SK-N-SH (cell line): Measurements from ENCODE around the gene TMEM144. TPM values are rescaled to one million over a fixed set of nuclear protein-coding genes. Genes with fewer than 3 reads are reported as not detected.

Experiments
- CTCF ChIA-PET: fragments of 300-600, 350-600 bp; formaldehyde crosslinking; extraction: SDS; loops from one replicate; lab custom pipeline; 2021; lab: Yijun Ruan, JAX
- POLR2A ChIA-PET: fragments of 350-600 bp; sonication (Branson Sonifier 250); formaldehyde crosslinking; extraction: SDS; loops from one replicate; lab custom pipeline; 2020; ENCODE audit warnings: antibody characterized with exemption, inconsistent platforms; lab: Yijun Ruan, JAX
- DNase-seq: peaks from one replicate; pipeline ENCODE4 v3.0.0; 2012
- H2AFZ ChIP-seq: fragments of 200-600 bp; sonication (generic); 2 replicates; pipeline ENCODE4 v1.8.1; 2016; ENCODE audit warnings: antibody characterized with exemption, mild to moderate bottlenecking, low read depth
- H3F3A ChIP-seq: fragments of 200-600 bp; sonication (generic); replicated peaks from 2 replicates; pipeline ENCODE3; 2016; ENCODE audit warnings: antibody characterized with exemption, mild to moderate bottlenecking; ENCODE audit not compliant: insufficient read depth
- H3K27ac ChIP-seq, 2 experiments: fragments of 200-500 bp in 1 of 2; fragments of 200-600 bp in 1 of 2; sonication (Bioruptor generic) in 1 of 2; sonication (generic), shearing (Covaris generic) in 1 of 2; 2 replicates each; pipeline versions ENCODE4 v1.5.1 to v1.6.1; 2014 to 2016; ENCODE audit warnings: low read depth in 2 of 2, inconsistent platforms in 1 of 2, low read length in 1 of 2, mild to moderate bottlenecking in 1 of 2, mixed read lengths in 1 of 2
- H3K27me3 ChIP-seq: fragments of 200-600 bp; sonication (generic), shearing (Covaris generic); 2 replicates; pipeline ENCODE4 v1.6.1; 2016; ENCODE audit warnings: mixed run types; ENCODE audit not compliant: insufficient read depth
- H3K36me3 ChIP-seq, 2 experiments: fragments of 200-500 bp in 1 of 2; fragments of 200-600 bp in 1 of 2; sonication (Bioruptor generic) in 1 of 2; sonication (generic) in 1 of 2; replicated peaks in 1 of 2; 2 replicates each; pipeline versions ENCODE3 to v1.5.1; 2014 to 2016; ENCODE audit warnings: low read length in 1 of 2, mild to moderate bottlenecking in 1 of 2; ENCODE audit not compliant: insufficient read depth in 2 of 2, control insufficient read depth in 1 of 2
- H3K4me1 ChIP-seq, 2 experiments: fragments of 200-500 bp in 1 of 2; fragments of 200-600 bp in 1 of 2; sonication (Bioruptor generic) in 1 of 2; sonication (generic), shearing (Covaris generic) in 1 of 2; 2 replicates each; pipeline versions ENCODE4 v1.5.1 to v1.6.1; 2014 to 2016; ENCODE audit warnings: low read depth in 1 of 2, low read length in 1 of 2, mixed run types in 1 of 2; ENCODE audit not compliant: insufficient read depth in 2 of 2, control insufficient read depth in 1 of 2
- H3K4me2 ChIP-seq: fragments of 200-600 bp; sonication (generic), shearing (Covaris generic); 2 replicates; pipeline ENCODE4 v1.6.1; 2017; ENCODE audit warnings: mixed run types
- H3K4me3 ChIP-seq, 2 experiments: fragments of 200-500 bp in 1 of 2; fragments of 200-600 bp in 1 of 2; sonication (Bioruptor generic) in 1 of 2; sonication (generic), shearing (Covaris generic) in 1 of 2; 2 replicates each; pipeline versions ENCODE4 v1.5.1 to v1.8.1; 2014 to 2016; ENCODE audit warnings: low read depth in 2 of 2, inconsistent platforms in 1 of 2, low read length in 1 of 2, mild to moderate bottlenecking in 1 of 2, mixed read lengths in 1 of 2, moderate library complexity in 1 of 2
- H3K79me2 ChIP-seq: fragments of 200-600 bp; sonication (generic); 2 replicates; pipeline ENCODE4 v1.8.1; 2017; ENCODE audit warnings: mild to moderate bottlenecking; ENCODE audit not compliant: insufficient read depth
- H3K9ac ChIP-seq: fragments of 200-600 bp; sonication (generic); 2 replicates; pipeline ENCODE4 v1.6.1; 2017; ENCODE audit warnings: mixed run types
- H3K9me2 ChIP-seq: fragments of 200-600 bp; sonication (generic); 2 replicates; pipeline ENCODE4 v1.6.1; 2017; ENCODE audit warnings: mixed run types
- H3K9me3 ChIP-seq: fragments of 200-600 bp; sonication (generic); 2 replicates; pipeline ENCODE4 v1.6.1; 2017; ENCODE audit warnings: mixed run types, mild to moderate bottlenecking, moderate library complexity
- H4K20me1 ChIP-seq: fragments of 200-600 bp; sonication (generic); 2 replicates; pipeline ENCODE4 v1.6.1; 2017; ENCODE audit warnings: mild to moderate bottlenecking, mixed run types; ENCODE audit not compliant: insufficient read depth
- ELF1 ChIP-seq: IDR thresholded peaks from 2 replicates; pipeline ENCODE4 v1.4.0; 2012
- EP300 ChIP-seq, 2 experiments: IDR thresholded peaks; 2 replicates each; pipeline versions ENCODE4 v1.4.0 to v1.6.1; 2012; ENCODE audit warnings: borderline replicate concordance in 1 of 2, low read depth in 1 of 2, low read length in 1 of 2
- FOSL2 ChIP-seq: IDR thresholded peaks from 2 replicates; pipeline ENCODE4 v1.4.0; 2012; ENCODE audit warnings: low read depth, mild to moderate bottlenecking, moderate library complexity, borderline replicate concordance
- FOXM1 ChIP-seq: IDR thresholded peaks from 2 replicates; pipeline ENCODE4 v1.4.0; 2012; ENCODE audit warnings: low read depth, mild to moderate bottlenecking
- GATA2 ChIP-seq: sonication (generic); formaldehyde crosslinking; IDR thresholded peaks from 2 replicates; pipeline ENCODE4 v1.5.0; 2020; ENCODE audit warnings: mild to moderate bottlenecking, missing genetic modification reagents
- MEF2A ChIP-seq: IDR thresholded peaks from 2 replicates; pipeline ENCODE4 v1.4.0; 2012; ENCODE audit warnings: low read depth, borderline replicate concordance
- NFIC ChIP-seq: IDR thresholded peaks from 2 replicates; pipeline ENCODE4 v1.4.0; 2012; ENCODE audit warnings: borderline replicate concordance
- NRF1 ChIP-seq: IDR thresholded peaks from 2 replicates; pipeline ENCODE4 v1.6.1; 2012; ENCODE audit warnings: low read depth, mild to moderate bottlenecking, low read length
- POLR2AphosphoS5 ChIP-seq: IDR thresholded peaks from 2 replicates; pipeline ENCODE4 v1.6.1; 2012; ENCODE audit warnings: low read depth, low read length
- RAD21 ChIP-seq: IDR thresholded peaks from 2 replicates; pipeline ENCODE4 v1.6.1; 2012; ENCODE audit warnings: mild to moderate bottlenecking, low read length
- SIN3A ChIP-seq: IDR thresholded peaks from 2 replicates; pipeline ENCODE4 v1.6.1; 2012; ENCODE audit warnings: low read depth, mild to moderate bottlenecking, low read length, moderate library complexity, borderline replicate concordance
- SMC3 ChIP-seq: IDR thresholded peaks from 2 replicates; pipeline ENCODE4 v1.6.1; 2012; ENCODE audit warnings: low read depth, low read length, improper control_type of control experiment
- TCF12 ChIP-seq: IDR thresholded peaks from 2 replicates; pipeline ENCODE4 v1.4.0; 2012
- TEAD4 ChIP-seq: IDR thresholded peaks from 2 replicates; pipeline ENCODE4 v1.4.0; 2012; ENCODE audit warnings: mild to moderate bottlenecking, borderline replicate concordance; ENCODE audit not compliant: insufficient read depth
- YY1 ChIP-seq: IDR thresholded peaks from 2 replicates; pipeline ENCODE4 v1.4.0; 2012; ENCODE audit warnings: low read depth, mild to moderate bottlenecking
- WGBS: methylation state at CpG from one replicate; pipeline ENCODE4 v1.1.6; 2017; ENCODE audit warnings: low lambda C conversion rate; 5-methylcytosine and 5-hydroxymethylcytosine counted together
- polyA plus RNA-seq, 3 experiments: library from polyadenylated mRNA; depleted of rRNA; stranded (reverse); fragments of >200 nt; gene quantifications; 2 replicates each; pipeline ENCODE4 v1.2.3, GENCODE V29; 2012
- TF ChIP-seq, protein P1 (sequence below): fragments of 150-350 bp; IDR thresholded peaks from 2 replicates; pipeline ENCODE4 v1.6.1; 2017; ENCODE audit warnings: antibody characterized with exemption, low read length, low read depth, borderline replicate concordance
- TF ChIP-seq, protein P2 (sequence below): fragments of 200-600 bp; sonication (generic); IDR thresholded peaks from 2 replicates; pipeline ENCODE4 v1.6.1; 2017; ENCODE audit warnings: antibody characterized with exemption, mild to moderate bottlenecking, moderate library complexity
- TF ChIP-seq, protein P3 (sequence below): IDR thresholded peaks from 2 replicates; pipeline ENCODE4 v1.4.0; 2012; ENCODE audit warnings: low read depth, borderline replicate concordance
- TF ChIP-seq, protein P4 (sequence below): fragments of 150-350 bp; IDR thresholded peaks from 2 replicates; pipeline ENCODE4 v1.6.1; 2016; ENCODE audit warnings: mild to moderate bottlenecking, low read depth, low read length
- TF ChIP-seq, protein P5 (sequence below): IDR thresholded peaks from 2 replicates; pipeline ENCODE4 v1.4.0; 2012; ENCODE audit warnings: low read depth
- TF ChIP-seq, protein P6 (sequence below): IDR thresholded peaks from 2 replicates; pipeline ENCODE4; 2012

TMEM144 gene
- polyA plus RNA-seq, 1 of the 3 experiments (the other 2 are of a cell fraction): not detected

DNA sequence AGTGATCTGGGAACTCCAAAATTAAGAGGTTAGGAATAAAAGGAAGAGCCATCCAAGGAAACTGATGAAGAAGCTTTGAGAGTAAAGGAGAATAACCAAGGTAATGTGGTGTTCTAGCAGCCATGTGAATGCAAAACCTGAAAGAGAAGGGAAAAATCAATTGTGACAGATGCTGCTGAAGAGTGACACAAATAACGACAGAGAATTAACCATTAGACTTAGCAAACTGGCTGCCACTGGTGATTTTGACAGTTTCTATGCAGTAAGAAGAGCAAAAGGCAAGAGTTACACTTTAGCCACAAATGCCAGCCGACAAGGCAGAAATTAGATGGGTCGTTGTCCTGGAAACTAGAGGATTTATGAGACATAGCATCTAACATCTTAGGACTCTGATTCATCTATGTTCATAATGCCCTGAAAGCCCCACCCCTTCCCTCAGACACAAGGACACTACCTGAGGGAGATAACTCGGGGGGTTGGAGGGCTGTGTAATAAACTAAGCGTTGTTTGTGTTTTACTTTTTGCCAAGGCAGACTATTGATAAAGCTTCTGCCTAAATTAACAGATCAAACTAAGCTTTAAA lies 13.0 kb upstream of the TMEM144 start:
- Histone ChIP-seq H3K4me2 (no peak overlapping the region), H3K27me3 (no peaks in the 10 kb centered on the region), H3K4me3 (no peak overlapping the region), H3K9me3 (no peaks in the 10 kb centered on the region), H3K4me1 (no peaks in the 10 kb centered on the region), H3K27ac (no peak overlapping the region), H3K9ac (no peak overlapping the region), H4K20me1 (no peaks in the 10 kb centered on the region), H3F3A (no peaks in the 10 kb centered on the region), H3K9me2 (no peaks in the 10 kb centered on the region), H3K36me3 (no peaks in the 10 kb centered on the region), H2AFZ (no peak overlapping the region), H3K79me2 (no peaks in the 10 kb centered on the region)
- WGBS: 35% methylated on average over 5 of the region's 5 CpGs
- ChIA-PET POLR2A (no interaction called here), CTCF (interaction anchor here (0.7 kb wide), 1 partner anchor 274 kb away, joined by 3 read pairs; no protein-coding TSS in a partner anchor)
- TF ChIP-seq, protein P1, sequence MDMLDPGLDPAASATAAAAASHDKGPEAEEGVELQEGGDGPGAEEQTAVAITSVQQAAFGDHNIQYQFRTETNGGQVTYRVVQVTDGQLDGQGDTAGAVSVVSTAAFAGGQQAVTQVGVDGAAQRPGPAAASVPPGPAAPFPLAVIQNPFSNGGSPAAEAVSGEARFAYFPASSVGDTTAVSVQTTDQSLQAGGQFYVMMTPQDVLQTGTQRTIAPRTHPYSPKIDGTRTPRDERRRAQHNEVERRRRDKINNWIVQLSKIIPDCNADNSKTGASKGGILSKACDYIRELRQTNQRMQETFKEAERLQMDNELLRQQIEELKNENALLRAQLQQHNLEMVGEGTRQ: no peak
- TF ChIP-seq TCF12: no peak
- TF ChIP-seq, protein P2, sequence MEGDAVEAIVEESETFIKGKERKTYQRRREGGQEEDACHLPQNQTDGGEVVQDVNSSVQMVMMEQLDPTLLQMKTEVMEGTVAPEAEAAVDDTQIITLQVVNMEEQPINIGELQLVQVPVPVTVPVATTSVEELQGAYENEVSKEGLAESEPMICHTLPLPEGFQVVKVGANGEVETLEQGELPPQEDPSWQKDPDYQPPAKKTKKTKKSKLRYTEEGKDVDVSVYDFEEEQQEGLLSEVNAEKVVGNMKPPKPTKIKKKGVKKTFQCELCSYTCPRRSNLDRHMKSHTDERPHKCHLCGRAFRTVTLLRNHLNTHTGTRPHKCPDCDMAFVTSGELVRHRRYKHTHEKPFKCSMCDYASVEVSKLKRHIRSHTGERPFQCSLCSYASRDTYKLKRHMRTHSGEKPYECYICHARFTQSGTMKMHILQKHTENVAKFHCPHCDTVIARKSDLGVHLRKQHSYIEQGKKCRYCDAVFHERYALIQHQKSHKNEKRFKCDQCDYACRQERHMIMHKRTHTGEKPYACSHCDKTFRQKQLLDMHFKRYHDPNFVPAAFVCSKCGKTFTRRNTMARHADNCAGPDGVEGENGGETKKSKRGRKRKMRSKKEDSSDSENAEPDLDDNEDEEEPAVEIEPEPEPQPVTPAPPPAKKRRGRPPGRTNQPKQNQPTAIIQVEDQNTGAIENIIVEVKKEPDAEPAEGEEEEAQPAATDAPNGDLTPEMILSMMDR: no peak
- TF ChIP-seq, protein P3, sequence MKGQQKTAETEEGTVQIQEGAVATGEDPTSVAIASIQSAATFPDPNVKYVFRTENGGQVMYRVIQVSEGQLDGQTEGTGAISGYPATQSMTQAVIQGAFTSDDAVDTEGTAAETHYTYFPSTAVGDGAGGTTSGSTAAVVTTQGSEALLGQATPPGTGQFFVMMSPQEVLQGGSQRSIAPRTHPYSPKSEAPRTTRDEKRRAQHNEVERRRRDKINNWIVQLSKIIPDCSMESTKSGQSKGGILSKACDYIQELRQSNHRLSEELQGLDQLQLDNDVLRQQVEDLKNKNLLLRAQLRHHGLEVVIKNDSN: no peak
- TF ChIP-seq, protein P4, sequence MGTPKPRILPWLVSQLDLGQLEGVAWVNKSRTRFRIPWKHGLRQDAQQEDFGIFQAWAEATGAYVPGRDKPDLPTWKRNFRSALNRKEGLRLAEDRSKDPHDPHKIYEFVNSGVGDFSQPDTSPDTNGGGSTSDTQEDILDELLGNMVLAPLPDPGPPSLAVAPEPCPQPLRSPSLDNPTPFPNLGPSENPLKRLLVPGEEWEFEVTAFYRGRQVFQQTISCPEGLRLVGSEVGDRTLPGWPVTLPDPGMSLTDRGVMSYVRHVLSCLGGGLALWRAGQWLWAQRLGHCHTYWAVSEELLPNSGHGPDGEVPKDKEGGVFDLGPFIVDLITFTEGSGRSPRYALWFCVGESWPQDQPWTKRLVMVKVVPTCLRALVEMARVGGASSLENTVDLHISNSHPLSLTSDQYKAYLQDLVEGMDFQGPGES: no peak
- no peak for TF ChIP-seq EP300 (IDR thresholded peaks at IDR 0.05; ENCODE audit: borderline replicate concordance in 1 of 2, low read depth in 1 of 2, low read length in 1 of 2)
- TF ChIP-seq TEAD4: no peak
- DNase-seq: no peak

DNA sequence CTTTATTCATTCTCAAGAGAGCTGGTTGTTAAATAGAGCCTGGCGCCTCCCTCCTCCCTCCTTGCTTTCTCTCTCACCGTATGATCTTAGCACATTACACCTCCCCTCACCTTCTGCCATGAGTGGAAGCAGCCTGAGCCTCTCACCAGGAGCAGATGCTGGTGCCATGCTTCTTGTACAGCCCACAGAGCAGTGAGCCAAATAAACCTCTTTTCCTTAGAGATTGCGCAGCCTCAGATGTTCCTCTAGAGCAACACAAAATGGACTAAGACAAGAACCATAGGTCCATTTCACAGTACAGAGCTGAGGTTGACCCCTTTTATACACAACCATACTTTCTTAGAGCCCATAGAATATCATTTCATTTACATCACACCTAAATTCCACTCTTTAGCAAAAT lies 10.1 kb upstream of the TMEM144 start:
- no peak for DNase-seq
- Histone ChIP-seq H3K79me2 (no peaks in the 10 kb centered on the region), H3F3A (no peaks in the 10 kb centered on the region), H3K4me3 (no peak overlapping the region), H3K4me1 (no peaks in the 10 kb centered on the region), H3K36me3 (no peaks in the 10 kb centered on the region), H4K20me1 (no peaks in the 10 kb centered on the region), H3K27me3 (no peaks in the 10 kb centered on the region), H3K27ac (no peak overlapping the region), H2AFZ (no peak overlapping the region), H3K9me3 (no peaks in the 10 kb centered on the region), H3K9ac (no peak overlapping the region), H3K9me2 (no peaks in the 10 kb centered on the region), H3K4me2 (no peak overlapping the region)
- POLR2A ChIA-PET: no interaction called here
- WGBS: 69% methylated on average over 3 of the region's 3 CpGs
- CTCF ChIA-PET: interaction anchor here (1.5 kb wide), 1 partner anchor 28 kb away, joined by 4 read pairs; no protein-coding TSS in a partner anchor
- TF ChIP-seq NRF1 (no peak), FOXM1 (no peak), GATA2 (CRISPR knock-in tag) (no peak), POLR2AphosphoS5 (no peak), RAD21 (no peak), EP300 (IDR thresholded peaks at IDR 0.05; ENCODE audit: borderline replicate concordance in 1 of 2, low read depth in 1 of 2, low read length in 1 of 2) (no peak), TCF12 (no peak), SMC3 (no peak), YY1 (no peak), MEF2A (no peak), FOSL2 (no peak), ELF1 (no peak), NFIC (no peak), SIN3A (no peak)
- TF ChIP-seq, protein P5, sequence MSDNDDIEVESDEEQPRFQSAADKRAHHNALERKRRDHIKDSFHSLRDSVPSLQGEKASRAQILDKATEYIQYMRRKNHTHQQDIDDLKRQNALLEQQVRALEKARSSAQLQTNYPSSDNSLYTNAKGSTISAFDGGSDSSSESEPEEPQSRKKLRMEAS: no peak
- TF ChIP-seq, protein P6, sequence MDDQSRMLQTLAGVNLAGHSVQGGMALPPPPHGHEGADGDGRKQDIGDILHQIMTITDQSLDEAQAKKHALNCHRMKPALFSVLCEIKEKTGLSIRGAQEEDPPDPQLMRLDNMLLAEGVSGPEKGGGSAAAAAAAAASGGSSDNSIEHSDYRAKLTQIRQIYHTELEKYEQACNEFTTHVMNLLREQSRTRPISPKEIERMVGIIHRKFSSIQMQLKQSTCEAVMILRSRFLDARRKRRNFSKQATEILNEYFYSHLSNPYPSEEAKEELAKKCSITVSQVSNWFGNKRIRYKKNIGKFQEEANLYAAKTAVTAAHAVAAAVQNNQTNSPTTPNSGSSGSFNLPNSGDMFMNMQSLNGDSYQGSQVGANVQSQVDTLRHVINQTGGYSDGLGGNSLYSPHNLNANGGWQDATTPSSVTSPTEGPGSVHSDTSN: no peak
